Mammary epithelial cell (primary cell): Measurements from ENCODE around the gene CCDC107.

Experiments used
- EZH2 ChIP-seq: IDR thresholded peaks from 2 replicates; pipeline ENCODE4 v1.6.1; 2012; ENCODE audit warnings: low read length, inconsistent platforms, borderline replicate concordance
- TF ChIP-seq, protein P1 (sequence below), 2 donors: IDR thresholded peaks in 1 of 2; conservative IDR thresholded peaks in 1 of 2; 2 replicates each; pipeline ENCODE4 v1.5.1; 2011 to 2012; ENCODE audit warnings: inconsistent platforms in 2 of 2, low read length in 2 of 2, mild to moderate bottlenecking in 2 of 2, control low read depth in 1 of 2, low read depth in 1 of 2; ENCODE audit not compliant: insufficient read depth in 1 of 2; ENCODE audit errors: extremely low read depth in 1 of 2

GRCh38 chr9:35636135-35636876 is 21.8 kb upstream of the CCDC107 start:
- TF ChIP-seq, protein P1, sequence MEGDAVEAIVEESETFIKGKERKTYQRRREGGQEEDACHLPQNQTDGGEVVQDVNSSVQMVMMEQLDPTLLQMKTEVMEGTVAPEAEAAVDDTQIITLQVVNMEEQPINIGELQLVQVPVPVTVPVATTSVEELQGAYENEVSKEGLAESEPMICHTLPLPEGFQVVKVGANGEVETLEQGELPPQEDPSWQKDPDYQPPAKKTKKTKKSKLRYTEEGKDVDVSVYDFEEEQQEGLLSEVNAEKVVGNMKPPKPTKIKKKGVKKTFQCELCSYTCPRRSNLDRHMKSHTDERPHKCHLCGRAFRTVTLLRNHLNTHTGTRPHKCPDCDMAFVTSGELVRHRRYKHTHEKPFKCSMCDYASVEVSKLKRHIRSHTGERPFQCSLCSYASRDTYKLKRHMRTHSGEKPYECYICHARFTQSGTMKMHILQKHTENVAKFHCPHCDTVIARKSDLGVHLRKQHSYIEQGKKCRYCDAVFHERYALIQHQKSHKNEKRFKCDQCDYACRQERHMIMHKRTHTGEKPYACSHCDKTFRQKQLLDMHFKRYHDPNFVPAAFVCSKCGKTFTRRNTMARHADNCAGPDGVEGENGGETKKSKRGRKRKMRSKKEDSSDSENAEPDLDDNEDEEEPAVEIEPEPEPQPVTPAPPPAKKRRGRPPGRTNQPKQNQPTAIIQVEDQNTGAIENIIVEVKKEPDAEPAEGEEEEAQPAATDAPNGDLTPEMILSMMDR (conservative IDR thresholded peaks at IDR 0.05 in 1 of 2, IDR thresholded peaks at IDR 0.05 in 1 of 2; ENCODE audit: extremely low read depth in 1 of 2, insufficient read depth in 1 of 2, low read depth in 1 of 2, low read length in 2 of 2), result no peak
- TF ChIP-seq EZH2, result no peak
